GM04503 (cell line): ENCODE data around the gene NBAS.

ENCODE experiments used
- DNase-seq: peaks from one replicate; pipeline ENCODE4 v3.0.0-alpha.2; 2012; ENCODE audit warnings: low read depth

NBAS gene

GRCh38 chr2:15127301-15127700 is 433.8 kb downstream of the NBAS start:
- DNase-seq = no peak

GRCh38 chr2:15126373-15126772 is 434.8 kb downstream of the NBAS start:
- no peak for DNase-seq

GRCh38 chr2:15122915-15123314 is 438.2 kb downstream of the NBAS start:
- no peak for DNase-seq

- DNase-seq = no peak
Measured at GRCh38 chr2:15120631-15121030, 440.5 kb downstream of the NBAS start.

- DNase-seq = no peak
Measured at GRCh38 chr2:15119722-15120175, 441.4 kb downstream of the NBAS start.

- DNase-seq = no peak
Measured at GRCh38 chr2:15117409-15118050, 443.6 kb downstream of the NBAS start.
